Bone marrow (tissue), 2 donors: ENCODE measurements around the gene DOCK10.

Source experiments
- DNase-seq, 2 donors: peaks; one replicate each; lab custom pipeline; 2025; lab: John Stamatoyannopoulos, UW

Gene DOCK10

DNA sequence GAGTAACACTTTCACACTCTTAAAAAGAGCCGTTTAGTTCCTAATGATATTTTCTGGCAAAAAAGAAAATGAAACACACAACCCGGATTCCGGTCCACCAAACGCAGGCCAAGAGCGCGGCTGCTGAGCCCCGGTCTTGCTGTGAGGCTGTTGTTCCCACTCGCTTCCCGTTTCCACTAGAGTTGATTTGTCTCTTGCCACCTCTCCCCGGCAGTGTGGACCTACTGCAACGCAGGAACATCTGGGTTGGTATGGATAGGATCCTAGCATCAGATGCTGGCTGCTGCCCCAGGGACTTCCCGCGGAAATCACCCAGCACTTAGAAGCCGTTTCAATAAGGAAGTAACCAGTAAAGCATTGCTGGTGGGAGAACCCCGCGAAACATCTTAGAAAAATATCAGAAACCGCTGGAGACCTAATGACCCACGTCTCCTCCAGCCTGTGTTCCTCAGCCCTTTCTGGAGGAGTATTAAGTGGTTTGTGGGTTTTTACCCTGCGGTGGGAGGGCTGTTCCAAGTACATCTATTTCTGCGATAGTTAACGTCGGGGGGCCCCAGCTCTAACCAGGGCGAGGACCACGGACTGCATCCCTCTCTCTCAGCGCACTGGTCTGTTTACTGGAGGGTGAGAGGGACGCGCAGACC lies 939 bp downstream of the DOCK10 start:
- peak; percentile 66 to 73 for DNase-seq

- no peak for DNase-seq
These were observed 1.4 kb downstream of the DOCK10 start for GRCh38 chr2:225040856-225041206.

DNA sequence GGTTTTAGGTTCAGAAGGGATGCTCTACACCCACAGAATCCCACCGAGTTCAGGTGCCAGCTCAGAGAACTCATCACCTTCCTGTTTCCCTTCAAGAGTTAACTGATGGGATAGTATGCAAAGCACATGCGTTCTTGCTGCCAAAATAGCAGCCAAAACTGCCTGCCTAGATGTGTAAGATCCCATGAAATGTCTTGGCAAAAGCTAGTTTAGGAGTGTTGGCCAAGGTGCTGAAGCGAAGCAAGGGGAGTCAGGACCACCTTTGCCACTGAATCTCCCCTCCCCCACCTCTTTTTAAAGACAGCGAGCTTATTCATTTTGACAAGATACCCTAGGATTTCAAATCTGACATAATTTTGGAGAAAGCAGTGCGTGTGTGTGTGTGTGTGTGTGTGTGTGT lies 2.1 kb downstream of the DOCK10 start:
- DNase-seq, result no peak

DNA sequence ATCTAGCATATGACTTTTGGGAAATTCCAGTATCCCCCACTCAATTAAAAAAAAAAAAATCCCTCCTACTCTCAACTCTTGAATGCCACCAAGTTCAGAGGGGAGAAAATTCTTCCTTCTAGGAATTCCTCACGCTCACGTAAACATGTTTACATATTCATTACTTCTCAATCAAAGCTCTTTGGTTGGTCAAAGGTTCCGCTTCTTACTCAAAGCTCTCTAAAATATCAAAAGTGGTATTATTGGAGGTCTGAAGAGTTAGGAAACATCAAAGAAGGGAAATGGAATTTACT lies 4.1 kb downstream of the DOCK10 start:
- no peak for DNase-seq

GRCh38 chr2:225037415-225038230 lies 4.6 kb downstream of the DOCK10 start:
- no peak for DNase-seq

GRCh38 chr2:225036431-225036830 lies 5.8 kb downstream of the DOCK10 start:
- no peak for DNase-seq

GRCh38 chr2:225033440-225034318 lies 8.6 kb downstream of the DOCK10 start:
- DNase-seq, result no peak

DNA sequence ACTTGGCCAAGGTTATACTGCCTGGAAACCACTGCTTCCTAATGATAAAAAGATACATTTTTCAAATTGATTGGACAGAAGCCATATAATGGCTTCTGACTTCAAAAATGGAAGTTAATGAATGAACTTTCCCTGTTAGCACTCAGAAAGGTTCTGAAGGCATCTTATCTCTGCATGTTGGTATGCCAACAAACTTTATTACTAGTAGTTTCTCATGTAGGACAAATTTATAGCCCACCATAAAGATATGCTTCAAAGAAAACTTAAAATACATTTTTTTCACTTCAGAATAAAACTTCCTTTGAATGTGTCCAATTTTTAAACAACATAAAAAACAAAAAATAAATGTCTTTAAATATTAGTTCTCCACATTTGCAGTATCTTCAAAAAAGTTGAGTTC lies 10.0 kb downstream of the DOCK10 start:
- no peak for DNase-seq

DNA sequence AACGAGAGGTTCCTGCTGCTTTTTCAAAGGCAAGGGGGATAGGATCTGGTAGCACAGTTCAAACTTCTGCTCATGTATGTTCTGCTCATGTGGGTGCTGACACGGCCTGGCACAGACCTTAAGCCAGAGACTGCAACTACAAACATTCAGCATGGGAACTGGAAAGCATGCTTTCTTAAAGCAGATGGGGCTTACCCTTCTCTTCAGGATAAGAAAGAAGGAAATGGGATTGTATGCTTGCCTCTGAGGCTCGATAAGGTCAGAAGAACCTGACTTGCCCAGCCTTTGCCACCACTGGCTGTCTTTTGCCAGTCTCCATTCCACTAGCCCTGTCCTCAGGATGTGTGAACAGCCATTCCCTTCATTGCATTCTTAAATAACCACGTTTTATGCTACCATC lies 10.7 kb downstream of the DOCK10 start:
- no peak for DNase-seq

- no peak for DNase-seq
These were observed 11.4 kb downstream of the DOCK10 start for GRCh38 chr2:225030893-225031292.

GRCh38 chr2:225030203-225030602 lies 12.1 kb downstream of the DOCK10 start:
- no peak for DNase-seq

GRCh38 chr2:225028572-225028971 lies 13.7 kb downstream of the DOCK10 start:
- no peak for DNase-seq

DNA sequence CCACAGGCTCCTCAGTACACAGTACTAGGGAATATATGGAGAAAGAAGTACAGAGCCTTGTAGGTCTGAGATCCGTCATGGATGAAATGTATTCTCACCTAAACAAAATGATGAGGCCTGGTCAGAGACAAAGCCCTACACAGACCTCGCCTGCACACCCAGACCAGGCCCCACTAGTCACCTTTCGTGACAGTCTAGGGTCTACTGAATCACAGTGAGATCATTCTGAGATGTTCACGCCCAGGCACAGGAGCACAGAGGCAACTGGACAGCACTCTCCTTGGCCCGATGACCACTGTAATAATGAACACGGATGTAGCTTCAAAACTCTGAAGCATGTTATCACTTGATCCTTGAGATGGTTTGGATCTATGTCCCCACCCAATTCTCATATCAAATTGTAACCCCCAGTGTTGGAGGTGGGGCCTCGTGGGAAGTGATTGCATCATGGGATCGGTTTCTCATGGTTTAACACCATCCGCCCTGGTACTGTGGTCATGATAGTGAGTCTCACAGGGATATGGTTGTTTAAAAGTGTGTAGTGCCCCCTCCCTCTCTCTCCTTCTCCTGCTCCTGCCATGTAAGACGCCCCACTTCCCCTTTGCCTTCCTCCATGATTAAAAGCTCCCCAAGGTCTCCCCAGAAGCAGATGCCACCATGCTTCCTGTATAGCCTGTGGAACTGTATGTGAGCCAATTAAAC lies 15.1 kb downstream of the DOCK10 start:
- no peak for DNase-seq

- DNase-seq, result peak in 1 of 2 donors; percentile 85
These were observed 16.2 kb downstream of the DOCK10 start for GRCh38 chr2:225025917-225026571.

- no peak for DNase-seq
These were observed 20.1 kb downstream of the DOCK10 start for GRCh38 chr2:225022188-225022587.

DNA sequence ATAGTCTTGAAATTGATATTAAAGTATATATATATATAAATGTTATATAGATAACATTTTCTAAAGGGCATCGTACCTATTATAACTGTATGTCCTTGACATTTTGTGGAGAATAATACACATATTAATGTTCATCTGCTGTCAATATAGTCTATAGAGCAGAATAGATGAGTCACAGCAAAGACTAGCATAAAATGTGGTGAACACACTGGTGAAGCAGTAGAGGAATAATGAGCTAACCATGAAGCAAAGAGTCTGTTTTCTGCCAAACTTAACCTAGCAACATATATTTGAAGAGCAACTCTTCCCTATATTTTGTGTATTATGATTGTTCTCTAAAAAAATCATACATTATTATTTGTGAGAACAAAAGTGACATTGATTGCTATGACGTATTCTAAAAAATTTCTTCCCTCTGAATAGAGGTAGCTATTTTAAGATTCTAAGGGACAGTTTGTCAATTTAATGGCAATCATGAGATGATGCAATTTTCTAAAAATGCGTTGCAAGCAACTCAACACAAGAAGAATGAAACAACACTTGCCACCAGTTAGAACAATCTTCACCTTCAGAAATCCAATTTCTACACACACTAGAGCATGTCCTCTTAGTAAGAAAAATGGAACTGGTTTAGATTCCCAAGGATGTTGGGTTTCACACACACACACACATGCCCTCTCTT lies 22.0 kb downstream of the DOCK10 start:
- peak in 1 of 2 donors; percentile 14 for DNase-seq

DNA sequence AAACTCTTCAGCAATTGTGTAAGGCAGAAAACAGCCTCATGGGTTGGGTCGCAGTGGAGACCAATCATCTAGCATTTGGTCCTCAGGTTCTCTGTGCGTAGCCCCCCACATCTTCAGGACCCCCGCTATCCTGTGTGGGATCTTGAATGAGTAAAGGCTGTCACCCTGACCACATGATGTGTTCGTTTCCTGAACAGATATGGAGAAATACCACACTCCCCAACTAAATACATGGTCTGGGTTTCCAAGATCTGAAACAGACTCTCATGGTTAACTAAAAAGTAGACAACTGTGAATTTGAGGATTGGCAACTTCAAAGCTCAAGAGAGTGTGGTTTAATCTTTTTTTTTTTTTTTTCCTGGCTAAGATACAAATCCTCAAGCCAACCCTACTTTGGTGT lies 23.2 kb downstream of the DOCK10 start:
- no peak for DNase-seq

DNA sequence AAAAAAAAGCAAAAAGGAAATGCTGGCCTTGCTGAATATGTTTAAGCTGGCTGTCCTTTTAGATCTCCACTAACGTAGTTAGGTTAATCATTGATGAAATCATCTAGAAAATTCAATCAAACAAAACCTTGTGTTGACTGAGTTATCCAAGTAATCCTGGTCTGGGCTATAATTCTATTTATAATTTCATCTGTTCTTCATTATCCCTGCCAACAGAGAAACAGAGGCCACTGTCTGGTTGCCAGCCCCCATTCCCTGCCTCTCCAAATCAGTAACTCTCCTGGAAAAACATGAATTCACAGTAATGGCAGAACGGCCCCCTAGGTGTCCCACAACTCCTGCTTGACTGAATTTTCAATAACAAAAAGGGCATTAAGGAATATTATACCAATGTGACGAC lies 24.6 kb downstream of the DOCK10 start:
- no peak for DNase-seq

GRCh38 chr2:225017098-225017685 lies 25.1 kb downstream of the DOCK10 start:
- DNase-seq, result no peak

DNA sequence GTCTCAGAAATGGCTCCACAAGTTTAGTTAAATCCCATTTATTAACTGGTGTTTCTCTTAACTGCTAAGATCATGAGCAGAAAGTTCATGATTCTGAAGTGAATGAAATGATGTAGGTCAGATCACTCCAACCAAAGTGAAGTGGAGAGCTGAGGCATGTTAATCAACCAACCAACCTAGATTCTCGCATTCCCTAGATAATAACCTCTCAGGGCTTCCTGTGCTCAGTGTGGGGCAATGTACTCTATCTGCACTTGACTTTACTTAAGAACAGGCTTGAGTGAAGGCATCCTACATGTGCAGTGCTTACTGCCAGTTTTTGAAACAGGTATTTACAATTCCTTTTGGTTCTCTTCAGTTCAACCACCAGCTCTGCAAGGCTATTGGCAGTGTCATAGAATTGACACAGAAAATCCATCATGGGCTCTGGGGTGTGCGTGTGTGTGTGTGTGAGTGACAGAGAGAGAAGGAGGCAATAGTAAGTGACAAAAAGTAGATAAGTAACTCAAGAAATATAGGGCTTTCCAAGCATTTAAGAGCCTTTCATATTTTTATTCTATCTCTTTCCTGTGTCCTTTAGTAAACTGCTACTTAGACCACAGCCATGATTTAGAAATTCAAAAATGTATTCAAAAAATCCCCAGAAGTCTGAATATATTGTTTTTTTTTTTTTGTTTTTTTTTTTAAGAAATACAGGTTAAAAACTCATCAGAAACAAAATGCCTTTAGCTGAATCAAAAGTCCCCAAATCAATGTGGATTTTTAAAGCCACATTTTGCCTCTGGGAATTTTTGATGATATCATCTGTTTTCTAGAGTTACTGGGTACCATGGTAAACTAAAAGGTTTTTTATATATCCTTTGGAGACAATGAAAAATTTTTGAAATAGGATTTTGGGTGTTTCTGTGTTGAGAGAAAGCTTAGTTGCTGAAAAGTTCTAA lies 28.6 kb downstream of the DOCK10 start:
- no peak for DNase-seq
